GM19043 (cell line): ENCODE results near the gene MYO3A.
"Not testable (repeated sequence)": the region's sequence is repeated elsewhere in the genome, so short reads cannot be mapped to it uniquely, and the experiment has no call there.

Source experiments
- ATAC-seq: cut with Tn5 transposase; IDR thresholded peaks from one replicate; pipeline ENCODE4 v1.9.1; 2021; ENCODE audit warnings: low read depth; ENCODE audit not compliant: unreplicated experiment

MYO3A gene

GRCh38 chr10:26081459-26081858 is 147.4 kb downstream of the MYO3A start:
- no peak for ATAC-seq

DNA sequence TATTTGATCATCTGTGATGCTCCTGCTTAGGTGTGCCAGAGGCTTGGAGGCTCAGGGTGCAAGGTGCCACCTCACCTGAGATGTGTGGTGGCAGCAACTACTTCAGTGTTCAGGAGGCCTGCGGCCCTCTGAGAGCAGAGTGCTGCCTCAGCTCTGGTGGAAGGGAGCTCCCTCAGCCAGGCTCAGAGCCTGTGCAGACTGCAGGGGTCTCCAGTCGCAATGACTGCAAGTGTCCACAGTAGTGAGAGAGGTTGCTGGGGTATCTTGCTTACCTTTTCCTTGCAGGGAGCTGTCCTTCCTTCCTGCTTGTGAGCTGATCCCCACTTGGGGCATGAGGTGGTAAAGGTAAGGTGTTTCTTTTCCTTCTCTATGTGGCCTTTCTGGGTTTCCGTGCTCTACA is 151.5 kb downstream of the MYO3A start:
- no peak for ATAC-seq

GRCh38 chr10:26087666-26088065 is 153.6 kb downstream of the MYO3A start:
- no peak for ATAC-seq

DNA sequence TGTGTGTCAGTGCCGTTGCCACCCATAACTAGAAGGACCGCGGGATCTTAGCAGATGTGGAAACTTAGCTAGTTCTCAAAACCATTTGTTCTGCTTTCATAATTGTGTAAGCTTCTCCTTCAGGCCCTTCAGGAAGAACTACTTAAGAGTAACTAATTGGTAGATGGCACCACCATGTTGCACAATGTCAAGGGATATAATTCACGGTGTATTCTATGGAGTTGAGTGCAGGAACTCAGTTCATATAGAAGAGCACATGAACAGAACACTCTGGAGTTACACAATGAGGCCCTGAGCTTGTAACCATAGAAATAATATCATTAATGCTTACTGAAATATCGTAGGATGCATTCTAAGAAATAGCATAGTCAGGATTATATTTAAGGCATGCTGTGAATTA is 156.0 kb downstream of the MYO3A start:
- no peak for ATAC-seq

DNA sequence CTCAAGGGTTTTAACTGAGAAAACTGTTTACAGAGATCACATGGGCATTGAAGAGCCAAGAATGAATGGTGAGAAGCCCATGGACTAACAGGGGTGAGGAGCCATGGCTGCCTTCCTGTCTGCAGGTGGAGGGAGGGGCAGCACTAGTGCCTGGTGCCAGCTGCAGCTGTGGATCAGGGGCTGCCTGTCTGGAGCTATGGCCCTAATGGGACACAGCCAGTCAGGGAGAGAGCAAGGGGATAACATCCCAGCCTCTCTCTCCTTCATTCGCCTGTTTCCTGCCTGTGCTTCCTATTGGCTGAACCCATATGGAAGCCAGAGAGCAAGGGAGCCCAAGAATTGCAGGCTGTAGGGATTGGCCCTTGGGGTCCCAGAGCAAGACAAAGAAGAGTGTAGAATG is 156.7 kb downstream of the MYO3A start:
- ATAC-seq = no peak

- no peak for ATAC-seq
These were observed 159.2 kb downstream of the MYO3A start for GRCh38 chr10:26093229-26093628.

DNA sequence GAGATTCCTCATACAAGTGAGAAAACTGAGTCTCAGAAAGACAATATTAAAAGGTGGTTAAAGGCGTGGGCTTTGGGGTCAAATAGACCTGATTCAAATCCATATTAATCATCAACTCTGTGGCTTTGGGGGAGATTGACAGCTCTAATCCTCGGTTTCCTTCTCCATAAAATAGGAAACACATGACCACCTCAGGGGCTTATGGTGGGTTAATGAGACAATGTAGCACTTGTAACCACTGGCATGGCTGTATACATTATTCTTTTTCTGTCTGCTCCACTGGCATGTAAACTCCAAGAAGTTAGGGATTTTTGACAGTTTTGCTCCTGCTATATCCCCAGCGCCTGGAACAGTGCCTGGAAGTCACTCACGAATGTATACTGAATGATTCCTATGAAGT is 161.8 kb downstream of the MYO3A start:
- ATAC-seq = no peak

DNA sequence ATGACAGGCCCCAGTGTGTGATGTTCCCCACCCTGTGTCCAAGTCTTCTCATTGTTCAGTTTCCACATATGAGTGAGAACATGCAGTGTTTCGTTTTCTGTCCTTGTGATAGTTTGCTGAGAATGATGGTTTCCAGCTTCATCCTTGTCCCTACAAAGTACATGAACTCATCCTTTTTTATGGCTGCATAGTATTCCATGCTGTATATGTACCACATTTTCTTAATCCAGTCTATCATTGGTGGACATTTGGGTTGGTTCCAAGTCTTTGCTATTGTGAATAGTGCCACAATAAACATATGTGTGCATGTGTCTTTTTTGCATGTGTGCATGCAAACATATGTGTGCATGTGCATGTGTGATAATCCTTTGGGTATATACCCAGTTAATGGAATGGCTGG is 163.5 kb downstream of the MYO3A start:
- ATAC-seq = not testable (repeated sequence)

- ATAC-seq = no peak
These were observed 178.5 kb downstream of the MYO3A start for GRCh38 chr10:26112532-26112931.

- ATAC-seq = no peak
These were observed 204.6 kb downstream of the MYO3A start for GRCh38 chr10:26138613-26139012.

DNA sequence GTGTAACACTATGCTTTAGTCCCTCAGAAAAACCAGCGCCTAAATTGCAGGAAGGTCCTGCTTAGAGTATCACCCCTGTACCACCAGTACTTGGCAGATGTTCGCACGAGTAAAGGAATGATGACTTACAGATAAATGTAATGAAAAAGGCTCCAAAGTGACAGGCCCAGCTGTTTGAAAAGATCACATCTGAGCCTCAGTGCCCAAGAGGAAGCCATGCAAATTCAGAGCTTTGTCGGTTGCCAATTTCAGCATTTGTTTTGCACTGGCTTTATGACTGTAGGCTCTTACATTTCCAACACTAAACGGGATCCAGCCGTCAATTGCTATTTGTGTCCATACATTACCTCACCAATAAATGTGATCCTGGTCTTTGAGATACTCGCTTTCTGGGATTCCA is 222.0 kb downstream of the MYO3A start:
- ATAC-seq = no peak

GRCh38 chr10:26157734-26158133 is 223.7 kb downstream of the MYO3A start:
- ATAC-seq = no peak

DNA sequence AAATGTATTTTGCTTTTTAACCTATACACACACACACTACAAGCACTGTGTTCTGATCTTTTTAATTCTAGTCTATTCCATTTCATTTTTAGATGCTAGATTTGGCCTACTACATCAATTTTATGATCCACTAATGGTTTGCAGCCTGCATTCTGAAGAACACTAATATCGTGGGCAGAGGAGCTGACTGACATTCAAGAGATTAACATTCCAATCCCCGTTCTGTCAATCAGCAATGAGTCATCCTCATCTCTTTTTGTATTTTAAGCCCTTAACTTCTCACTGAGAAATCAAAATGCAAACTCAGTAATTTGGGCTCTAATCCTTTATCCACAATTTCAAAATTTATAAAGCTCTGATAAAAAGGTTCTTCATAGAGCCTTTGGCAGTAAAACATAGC is 235.4 kb downstream of the MYO3A start:
- no peak for ATAC-seq

DNA sequence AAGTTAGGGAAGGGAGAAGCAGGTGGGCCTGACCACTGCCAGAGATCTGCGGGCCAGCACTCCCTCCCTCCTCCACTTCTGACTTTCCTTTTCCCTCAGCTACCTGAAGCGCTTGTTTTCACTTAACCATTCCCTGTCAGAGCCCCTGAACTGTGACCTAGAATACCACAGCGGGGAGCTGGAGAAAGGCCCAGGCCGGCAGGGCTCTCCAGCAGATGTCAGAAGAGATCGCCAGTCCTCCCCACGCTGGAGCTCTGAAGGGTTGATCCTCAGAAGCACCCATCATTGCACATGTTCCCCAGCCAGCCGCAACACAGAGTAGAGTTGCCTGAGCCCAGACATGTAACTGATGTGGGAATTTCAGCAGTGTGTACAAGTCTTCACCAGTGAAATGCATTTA is 238.1 kb downstream of the MYO3A start:
- no peak for ATAC-seq

DNA sequence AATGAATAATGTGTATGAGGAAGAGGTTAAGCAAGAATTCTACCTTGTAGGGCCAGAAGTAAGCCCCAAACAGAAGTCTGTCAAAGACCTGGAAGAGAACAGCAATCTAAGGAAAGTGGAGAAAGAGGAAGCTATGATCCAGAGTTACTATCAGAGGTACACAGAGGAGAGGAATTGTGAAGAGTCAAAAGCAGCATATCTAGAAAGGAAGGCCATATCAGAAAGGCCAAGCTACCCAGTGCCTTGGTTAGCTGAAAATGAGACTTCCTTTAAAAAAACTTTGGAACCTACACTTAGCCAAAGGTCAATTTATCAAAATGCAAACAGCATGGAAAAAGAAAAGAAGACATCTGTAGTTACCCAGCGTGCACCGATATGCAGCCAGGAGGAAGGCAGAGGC is 239.8 kb downstream of the MYO3A start:
- no peak for ATAC-seq

- ATAC-seq = no peak
These were observed 243.3 kb downstream of the MYO3A start for GRCh38 chr10:26177341-26177740.

DNA sequence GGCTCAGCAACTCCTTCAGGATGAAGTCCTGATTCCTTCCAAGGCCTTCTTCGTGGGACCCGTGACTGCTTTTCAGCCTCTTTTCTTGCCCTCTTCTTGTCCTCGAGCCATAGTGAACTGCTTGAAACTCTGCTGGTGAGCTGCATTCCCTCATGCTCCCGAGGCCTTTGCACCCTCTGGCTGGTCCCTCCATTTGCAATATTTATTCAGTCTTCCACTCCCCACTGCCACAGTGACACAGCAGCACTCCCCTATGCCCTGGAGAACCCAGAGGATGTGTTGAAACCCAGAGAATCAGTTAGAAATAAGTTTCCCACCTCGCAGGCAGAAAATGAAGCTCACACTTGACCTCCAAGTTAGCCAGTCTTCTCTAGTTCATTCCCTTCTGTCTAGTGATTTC is 260.2 kb downstream of the MYO3A start:
- no peak for ATAC-seq

GRCh38 chr10:26197248-26197647 is 263.2 kb downstream of the MYO3A start:
- no peak for ATAC-seq

GRCh38 chr10:26198119-26198518 is 264.1 kb downstream of the MYO3A start:
- no peak for ATAC-seq

GRCh38 chr10:26199841-26200240 is 265.8 kb downstream of the MYO3A start:
- no peak for ATAC-seq

- no peak for ATAC-seq
These were observed 271.2 kb downstream of the MYO3A start for GRCh38 chr10:26205223-26205622.

- no peak for ATAC-seq
These were observed 277.9 kb downstream of the MYO3A start for GRCh38 chr10:26211781-26212444.

GRCh38 chr10:26212511-26212910 is 278.5 kb downstream of the MYO3A start:
- ATAC-seq = no peak
